ENCODE measurements around the gene GRM7.

The GRM7 gene

DNA sequence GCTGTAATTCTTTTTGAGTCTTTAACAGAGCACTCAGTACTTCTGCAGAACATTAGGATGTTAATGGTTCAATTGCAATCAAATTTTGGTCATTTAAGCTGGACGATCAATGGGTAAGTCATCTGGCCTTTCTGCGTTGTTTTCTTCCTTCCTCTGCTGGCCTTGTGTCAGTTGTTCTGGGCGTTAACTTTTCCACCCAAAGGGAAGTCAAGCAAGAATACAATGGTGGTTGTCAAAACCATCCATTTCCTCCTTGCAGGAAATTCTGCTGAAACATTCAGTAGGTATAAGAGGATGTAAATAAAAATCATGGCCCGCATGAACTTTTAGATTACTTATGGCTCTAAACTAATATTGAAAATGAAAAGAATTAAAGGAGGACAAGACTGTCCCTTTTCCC lies 584.0 kb downstream of the GRM7 start:
- no peak for DNase-seq (ENCODE audit: low read depth)
- H3K4me3 ChIP-seq (ENCODE audit: low read length) = no peak overlapping the region
- TF ChIP-seq, protein P1, sequence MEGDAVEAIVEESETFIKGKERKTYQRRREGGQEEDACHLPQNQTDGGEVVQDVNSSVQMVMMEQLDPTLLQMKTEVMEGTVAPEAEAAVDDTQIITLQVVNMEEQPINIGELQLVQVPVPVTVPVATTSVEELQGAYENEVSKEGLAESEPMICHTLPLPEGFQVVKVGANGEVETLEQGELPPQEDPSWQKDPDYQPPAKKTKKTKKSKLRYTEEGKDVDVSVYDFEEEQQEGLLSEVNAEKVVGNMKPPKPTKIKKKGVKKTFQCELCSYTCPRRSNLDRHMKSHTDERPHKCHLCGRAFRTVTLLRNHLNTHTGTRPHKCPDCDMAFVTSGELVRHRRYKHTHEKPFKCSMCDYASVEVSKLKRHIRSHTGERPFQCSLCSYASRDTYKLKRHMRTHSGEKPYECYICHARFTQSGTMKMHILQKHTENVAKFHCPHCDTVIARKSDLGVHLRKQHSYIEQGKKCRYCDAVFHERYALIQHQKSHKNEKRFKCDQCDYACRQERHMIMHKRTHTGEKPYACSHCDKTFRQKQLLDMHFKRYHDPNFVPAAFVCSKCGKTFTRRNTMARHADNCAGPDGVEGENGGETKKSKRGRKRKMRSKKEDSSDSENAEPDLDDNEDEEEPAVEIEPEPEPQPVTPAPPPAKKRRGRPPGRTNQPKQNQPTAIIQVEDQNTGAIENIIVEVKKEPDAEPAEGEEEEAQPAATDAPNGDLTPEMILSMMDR (conservative IDR thresholded peaks at IDR 0.05; ENCODE audit: low read length) = no peak

DNA sequence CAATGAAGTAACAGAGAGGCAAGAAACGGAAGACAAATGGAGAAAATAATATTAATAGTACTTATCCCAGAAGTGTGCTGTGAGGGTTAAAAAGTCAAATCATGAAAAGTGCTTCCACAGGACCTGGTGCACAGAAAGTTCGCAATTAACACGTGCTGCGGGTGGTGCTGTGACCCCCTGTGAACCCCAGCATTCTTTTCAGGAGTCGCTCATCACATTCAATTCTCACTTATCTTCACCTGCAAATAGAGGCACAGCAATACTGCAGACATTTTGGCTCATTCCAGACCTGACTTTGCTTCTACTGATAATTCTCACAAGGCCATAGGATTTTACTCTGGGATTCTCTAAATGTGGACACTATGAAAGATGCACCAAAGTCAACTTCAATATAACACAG lies 584.4 kb downstream of the GRM7 start:
- no peak for DNase-seq (ENCODE audit: low read depth)
- TF ChIP-seq, protein P1 (conservative IDR thresholded peaks at IDR 0.05; ENCODE audit: low read length) = no peak
- no peak overlapping the region for H3K4me3 ChIP-seq (ENCODE audit: low read length)

DNA sequence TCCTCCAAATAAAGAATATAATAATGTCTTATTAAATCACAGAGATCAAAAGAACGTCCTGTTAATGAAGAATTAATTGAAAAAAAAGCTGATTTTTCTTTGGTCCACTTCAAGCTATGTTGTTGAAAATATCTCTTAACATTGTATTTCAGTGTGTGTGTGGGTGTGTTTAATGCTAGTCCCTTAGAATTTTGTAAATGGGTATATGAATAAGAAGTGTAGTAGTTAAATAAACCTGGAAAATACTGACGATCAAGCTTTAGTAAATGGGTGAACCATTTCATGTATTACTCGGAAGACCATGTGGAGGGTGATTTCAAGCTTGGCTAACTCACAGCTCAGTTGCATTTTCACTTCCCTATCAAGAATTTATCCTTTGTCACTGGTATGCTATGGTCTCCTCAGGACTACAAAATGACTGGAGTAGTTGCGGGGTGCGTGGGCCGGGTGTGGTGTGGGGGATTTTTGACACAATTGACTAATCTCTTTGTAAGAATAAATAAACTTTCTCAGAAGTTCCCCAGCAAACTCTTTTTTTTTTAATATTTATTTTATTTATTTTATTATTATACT lies 586.4 kb downstream of the GRM7 start:
- no peak overlapping the region for H3K4me3 ChIP-seq (ENCODE audit: low read length)
- TF ChIP-seq, protein P1 (conservative IDR thresholded peaks at IDR 0.05; ENCODE audit: low read length) = no peak
- no peak for DNase-seq (ENCODE audit: low read depth)

DNA sequence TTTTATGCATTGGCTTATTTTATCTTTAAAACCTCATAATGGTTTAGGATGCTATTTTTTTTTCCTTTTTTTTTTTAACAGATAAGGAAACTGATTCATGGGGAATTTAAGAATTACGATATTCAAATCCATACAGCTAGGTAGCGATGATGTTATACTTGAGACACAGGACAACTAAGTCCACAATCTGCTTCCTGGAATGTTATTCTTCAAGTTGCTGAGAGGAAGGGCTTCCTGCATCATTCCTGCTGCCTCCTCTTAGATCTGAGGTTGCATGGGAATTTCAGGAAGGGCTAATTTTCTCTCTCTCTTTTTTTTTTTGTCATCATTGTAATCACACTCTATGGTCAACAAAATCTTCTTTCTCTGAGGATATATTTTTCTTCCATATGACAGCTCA lies 595.5 kb downstream of the GRM7 start:
- TF ChIP-seq, protein P1 (conservative IDR thresholded peaks at IDR 0.05; ENCODE audit: low read length) = no peak
- no peak for DNase-seq (ENCODE audit: low read depth)
- H3K4me3 ChIP-seq (ENCODE audit: low read length) = no peak overlapping the region

DNA sequence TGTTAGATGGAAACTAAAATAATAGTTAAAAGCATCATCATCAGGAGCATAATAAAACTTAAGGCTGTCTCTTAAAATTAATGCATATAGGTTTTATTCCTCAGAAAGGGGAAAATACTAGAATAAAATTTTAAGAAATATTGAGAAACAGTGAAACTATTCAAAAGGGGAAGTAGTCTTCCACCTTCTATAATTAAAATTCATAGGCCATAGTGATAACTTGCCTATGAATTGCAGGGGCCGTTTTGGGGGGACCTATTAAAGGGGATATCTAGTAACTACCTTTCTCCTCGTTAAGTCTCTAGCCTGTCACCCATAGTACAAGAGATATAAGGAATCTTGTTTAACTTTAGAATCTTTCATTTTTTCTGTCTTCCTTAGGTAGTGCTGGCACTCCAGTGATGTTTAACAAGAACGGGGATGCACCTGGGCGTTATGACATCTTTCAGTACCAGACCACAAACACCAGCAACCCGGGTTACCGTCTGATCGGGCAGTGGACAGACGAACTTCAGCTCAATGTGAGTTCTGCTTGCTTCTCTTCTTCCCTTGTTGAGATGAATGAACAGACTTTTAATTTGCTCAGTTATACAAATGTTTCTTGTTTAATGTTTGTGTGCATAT lies 600.4 kb downstream of the GRM7 start:
- H3K4me3 ChIP-seq (ENCODE audit: low read length) = no peak overlapping the region
- TF ChIP-seq, protein P1 (conservative IDR thresholded peaks at IDR 0.05; ENCODE audit: low read length) = no peak

DNA sequence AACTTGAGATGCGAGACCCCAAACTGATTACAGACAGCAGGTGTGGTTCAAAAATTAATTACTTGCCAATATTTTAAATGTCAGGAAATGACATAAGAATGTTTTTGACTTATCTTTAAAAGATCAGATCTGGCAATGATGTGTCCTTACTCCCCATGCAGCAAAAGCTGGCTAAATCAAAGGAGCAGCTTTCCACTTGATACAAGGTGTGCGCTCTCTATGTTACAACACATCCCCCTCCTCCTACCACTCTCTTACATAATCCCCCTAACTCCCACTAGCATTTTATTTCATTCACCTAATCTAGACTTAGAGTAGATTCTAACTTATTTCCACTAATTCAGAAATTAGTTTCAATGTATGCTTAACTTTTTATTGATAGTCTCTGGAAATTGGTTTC lies 609.0 kb downstream of the GRM7 start:
- H3K4me3 ChIP-seq (ENCODE audit: low read length) = no peak overlapping the region
- DNase-seq (ENCODE audit: low read depth) = no peak
- TF ChIP-seq, protein P1 (conservative IDR thresholded peaks at IDR 0.05; ENCODE audit: low read length) = no peak

More for the DNA sequence above, 600.4 kb downstream of the GRM7 start:
- DNase-seq (ENCODE audit: low read depth) = no peak

DNA sequence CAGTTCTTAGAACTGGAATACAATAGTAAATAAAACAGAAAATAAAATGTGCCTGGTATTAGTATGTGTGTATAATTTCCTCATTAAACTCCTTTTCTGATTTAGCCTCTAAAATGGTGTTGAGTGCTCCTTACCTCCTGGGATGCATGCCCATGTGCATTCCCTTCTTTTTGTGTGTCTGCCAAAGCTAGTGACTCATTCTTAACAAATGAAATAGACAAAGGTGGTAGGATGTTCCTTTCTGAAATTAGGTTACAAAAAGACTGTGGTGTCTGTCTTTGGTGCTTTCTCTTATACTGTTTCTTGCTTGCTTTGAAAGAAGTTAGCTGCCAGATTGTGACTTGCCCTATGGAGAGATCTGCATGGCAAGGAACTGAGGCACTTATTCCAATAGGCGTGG lies 623.7 kb downstream of the GRM7 start:
- no peak for DNase-seq (ENCODE audit: low read depth)
- H3K4me3 ChIP-seq (ENCODE audit: low read length) = no peak overlapping the region
- TF ChIP-seq, protein P1 (conservative IDR thresholded peaks at IDR 0.05; ENCODE audit: low read length) = no peak
